IMR-90 (cell line): ENCODE results near the gene MTX3. TPM values are rescaled to one million over a fixed set of nuclear protein-coding genes. Genes with fewer than 3 reads are reported as not detected.

ENCODE experiments used
- ATAC-seq: fragments of 200-7000 bp; cut with Tn5 transposase; 2 replicates; pipeline ENCODE4 v1.9.1; 2020; ENCODE audit warnings: low read depth, mild to moderate bottlenecking, moderate library complexity
- BruUV-seq: library from RNA; stranded (reverse); fragments of 400-500 nt; replicated peaks from 2 replicates; lab custom pipeline; 2021; lab: Mats Ljungman, UMichigan
- CTCF ChIA-PET: fragments of 300-600 bp; formaldehyde crosslinking; extraction: SDS; loops from one replicate; lab custom pipeline; 2021; ENCODE audit warnings: antibody characterized with exemption; lab: Yijun Ruan, JAX
- POLR2A ChIA-PET: fragments of 300-600 bp; sonication (Branson Sonifier 250); formaldehyde crosslinking; loops from one replicate; lab custom pipeline; 2022; ENCODE audit warnings: antibody characterized with exemption; ENCODE audit not compliant: unreplicated experiment; lab: Charles Lee
- DNase-seq: peaks from one replicate; pipeline ENCODE4 v3.0.0; 2013
- H2AFZ ChIP-seq: replicated peaks from 2 replicates; pipeline ENCODE3; 2013; ENCODE audit warnings: low read length, mild to moderate bottlenecking; ENCODE audit not compliant: poor library complexity
- H2AK5ac ChIP-seq: 2 replicates; pipeline ENCODE4 v1.6.1; 2013; ENCODE audit warnings: low read depth, low read length, inconsistent platforms
- H2AK9ac ChIP-seq: replicated peaks from 2 replicates; pipeline ENCODE3; 2013; ENCODE audit warnings: mild to moderate bottlenecking, low read depth, low read length, moderate library complexity; ENCODE audit not compliant: poor library complexity
- H2BK120ac ChIP-seq: 2 replicates; pipeline ENCODE4 v1.6.1; 2013; ENCODE audit warnings: low read depth, low read length, inconsistent platforms
- H2BK15ac ChIP-seq: 3 replicates; pipeline ENCODE4 v1.6.1; 2013; ENCODE audit warnings: low read depth, low read length, inconsistent platforms
- H2BK20ac ChIP-seq: 2 replicates; pipeline ENCODE4 v1.6.1; 2013; ENCODE audit warnings: low read depth, mild to moderate bottlenecking, inconsistent platforms, low read length, moderate library complexity
- H2BK5ac ChIP-seq: 2 replicates; pipeline ENCODE4 v1.6.1; 2013; ENCODE audit warnings: mild to moderate bottlenecking, low read depth, low read length, inconsistent platforms; ENCODE audit not compliant: poor library complexity, severe bottlenecking
- H3K14ac ChIP-seq: replicated peaks from 2 replicates; pipeline ENCODE4 v1.6.1; 2013; ENCODE audit warnings: low read depth, low read length, inconsistent platforms
- H3K18ac ChIP-seq: 2 replicates; pipeline ENCODE4 v1.6.1; 2013; ENCODE audit warnings: low read depth, low read length, control low read depth
- H3K23ac ChIP-seq: 2 replicates; pipeline ENCODE4 v1.6.1; 2013; ENCODE audit warnings: low read depth, low read length, inconsistent platforms
- H3K27ac ChIP-seq: 2 replicates; pipeline ENCODE4 v1.5.1; 2013; ENCODE audit warnings: mild to moderate bottlenecking, control low read depth, low read length; ENCODE audit not compliant: insufficient read depth
- H3K27me3 ChIP-seq: 2 replicates; pipeline ENCODE4 v1.6.1; 2013; ENCODE audit warnings: low read length; ENCODE audit not compliant: control insufficient read depth, insufficient read depth
- H3K36me3 ChIP-seq: 2 replicates; pipeline ENCODE4 v1.6.1; 2013; ENCODE audit warnings: low read length, mixed read lengths; ENCODE audit not compliant: control insufficient read depth, insufficient read depth
- H3K4ac ChIP-seq: 2 replicates; pipeline ENCODE4 v1.6.1; 2013; ENCODE audit warnings: low read depth, low read length, inconsistent platforms
- H3K4me1 ChIP-seq: 2 replicates; pipeline ENCODE4 v1.6.1; 2013; ENCODE audit warnings: low read length, mixed read lengths; ENCODE audit not compliant: control insufficient read depth, insufficient read depth
- H3K4me2 ChIP-seq: 2 replicates; pipeline ENCODE4 v1.6.1; 2013; ENCODE audit warnings: low read depth, mild to moderate bottlenecking, control low read depth, low read length, moderate library complexity
- H3K4me3 ChIP-seq: 2 replicates; pipeline ENCODE4 v1.5.1; 2013; ENCODE audit warnings: low read depth, mild to moderate bottlenecking, control low read depth, low read length, moderate library complexity; ENCODE audit not compliant: insufficient read depth
- H3K56ac ChIP-seq: 2 replicates; pipeline ENCODE4 v1.6.1; 2013; ENCODE audit warnings: low read length, inconsistent platforms; ENCODE audit not compliant: insufficient read depth; ENCODE audit errors: extremely low read depth
- H3K79me1 ChIP-seq, 2 experiments: 2 replicates each; pipeline ENCODE4 v1.6.1; 2013; ENCODE audit warnings: low read length in 2 of 2, inconsistent platforms in 1 of 2, low read depth in 1 of 2
- H3K9ac ChIP-seq: 2 replicates; pipeline ENCODE4 v1.6.1; 2013; ENCODE audit warnings: low read depth, low read length, control low read depth
- H3K9me1 ChIP-seq: 2 replicates; pipeline ENCODE4 v1.6.1; 2013; ENCODE audit warnings: low read length, inconsistent platforms; ENCODE audit not compliant: insufficient read depth
- H3K9me3 ChIP-seq: 2 replicates; pipeline ENCODE4 v1.6.1; 2013; ENCODE audit warnings: low read length; ENCODE audit not compliant: control insufficient read depth, insufficient read depth
- H4K20me1 ChIP-seq: 2 replicates; pipeline ENCODE4 v1.6.1; 2013; ENCODE audit warnings: low read length, inconsistent platforms; ENCODE audit not compliant: insufficient read depth
- H4K5ac ChIP-seq: 2 replicates; pipeline ENCODE4 v1.6.1; 2013; ENCODE audit warnings: mild to moderate bottlenecking, low read depth, low read length, control low read depth
- H4K8ac ChIP-seq, 2 experiments: 2 replicates each; pipeline ENCODE4 v1.6.1; 2013; ENCODE audit warnings: low read depth in 2 of 2, low read length in 2 of 2, control low read depth in 1 of 2, inconsistent platforms in 1 of 2
- H4K91ac ChIP-seq: 2 replicates; pipeline ENCODE4 v1.6.1; 2013; ENCODE audit warnings: low read depth, low read length, inconsistent platforms; ENCODE audit not compliant: insufficient read depth
- MAZ ChIP-seq: IDR thresholded peaks from 2 replicates; pipeline ENCODE4 v1.6.1; 2012; ENCODE audit warnings: low read depth, mild to moderate bottlenecking, low read length, improper control_type of control experiment, moderate library complexity, borderline replicate concordance
- RCOR1 ChIP-seq: IDR thresholded peaks from 2 replicates; pipeline ENCODE4 v1.6.1; 2012; ENCODE audit warnings: mild to moderate bottlenecking, low read length, improper control_type of control experiment; ENCODE audit not compliant: insufficient replicate concordance
- RFX5 ChIP-seq: IDR thresholded peaks from 2 replicates; pipeline ENCODE4 v1.8.0; 2012; ENCODE audit warnings: low read depth, mild to moderate bottlenecking, low read length, moderate library complexity
- SMC3 ChIP-seq: fragments of 150-350 bp; IDR thresholded peaks from 2 replicates; pipeline ENCODE4 v1.6.1; 2016; ENCODE audit warnings: low read depth, mild to moderate bottlenecking, antibody characterized with exemption, low read length, moderate library complexity
- WGBS, 2 experiments: methylation state at CpG; one replicate each; pipeline versions ENCODE4 v1.1.5 to v1.1.7; 2013; ENCODE audit warnings: missing lambda C conversion rate in 2 of 2; ENCODE audit not compliant: insufficient read length in 1 of 2; ENCODE audit errors: extremely low coverage in 2 of 2; 5-methylcytosine and 5-hydroxymethylcytosine counted together
- dilution Hi-C: fragments of 300-500 bp; cut with HindIII; formaldehyde crosslinking; loops from one replicate; pipeline ENCODE4 v1.14.3; 2018; ENCODE audit warnings: low sequenced_read_pairs; ENCODE audit not compliant: unreplicated experiment
- in situ Hi-C: fragments of 300-500 bp; cut with MboI; formaldehyde crosslinking; loops from 3 replicates; pipeline ENCODE4 v1.14.3; 2019; ENCODE audit warnings: low sequenced_read_pairs, inconsistent platforms, mixed read lengths
- intact Hi-C: fragments of 100-400 bp; cut with micrococcal nuclease; formaldehyde crosslinking; loops from 2 replicates; pipeline ENCODE4 v1.10.0; 2022
- polyA plus RNA-seq, 3 experiments: library from polyadenylated mRNA; depleted of rRNA; stranded (reverse); fragments of >200 nt; gene quantifications; 2 replicates each; pipeline ENCODE4 v1.2.3, GENCODE V29; 2012; ENCODE audit warnings: low replicate concordance in 1 of 3
- total RNA-seq: library from RNA; depleted of rRNA; stranded (reverse); fragments of >200 nt; gene quantifications from 2 replicates; pipeline ENCODE4 v1.2.3, GENCODE V29; 2012
- TF ChIP-seq, protein P1 (sequence below): conservative IDR thresholded peaks from 2 replicates; pipeline ENCODE4 v1.5.1; 2012; ENCODE audit warnings: mild to moderate bottlenecking, low read depth, low read length, improper control_type of control experiment
- TF ChIP-seq, protein P2 (sequence below): fragments of 150-350 bp; IDR thresholded peaks from 2 replicates; pipeline ENCODE4 v1.6.1; 2016; ENCODE audit warnings: low read depth, mild to moderate bottlenecking, low read length, moderate library complexity, borderline replicate concordance

MTX3 gene
- total and polyA plus RNA-seq, 2 of the 4 experiments (the other 2 are of a cell fraction), result 6.6 to 12.7 TPM

DNA sequence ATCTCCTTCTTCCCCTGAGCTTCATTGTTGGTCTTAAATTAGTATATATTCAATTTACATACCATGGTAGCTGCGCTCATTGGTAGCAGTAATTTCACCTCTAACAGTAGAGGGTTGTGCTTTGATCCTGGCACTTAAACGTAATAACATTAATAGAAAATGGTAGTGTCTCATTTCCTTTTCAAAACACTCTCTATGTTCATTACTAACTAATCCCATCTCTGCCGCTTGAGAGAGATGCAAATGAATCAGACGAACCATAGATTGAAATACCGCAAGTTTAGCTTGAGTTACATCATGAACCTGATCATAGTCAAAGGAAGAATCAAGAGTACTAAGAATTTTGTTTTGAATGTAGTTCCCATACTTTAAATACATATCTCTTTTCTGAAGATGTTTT is 46.3 kb upstream of the MTX3 start:
- in situ Hi-C loops, result no loop called here
- Histone ChIP-seq H3K36me3 (no peaks in the 10 kb centered on the region), H3K14ac (no peak overlapping the region), H2BK5ac (no peak overlapping the region), H2AFZ (no peak overlapping the region), H3K4me1 (no peaks in the 10 kb centered on the region), H2AK5ac (no peak overlapping the region), H4K8ac (no peak overlapping the region), H4K20me1 (no peaks in the 10 kb centered on the region), H4K91ac (no peak overlapping the region), H2BK120ac (no peak overlapping the region), H2AK9ac (no peak overlapping the region), H3K9me1 (no peaks in the 10 kb centered on the region), H3K4ac (no peak overlapping the region), H3K79me1 (no peaks in the 10 kb centered on the region), H3K9ac (no peak overlapping the region), H2BK20ac (no peak overlapping the region), H3K9me3 (no peaks in the 10 kb centered on the region; the same call in 1 of the 2 replicates), H3K56ac (no peak overlapping the region), H4K5ac (no peak overlapping the region), H3K4me2 (no peak overlapping the region), H2BK15ac (no peak overlapping the region), H3K27me3 (peaks cover 62% of the 10 kb centered on the region), H3K23ac (no peak overlapping the region), H3K4me3 (no peak overlapping the region), H3K18ac (no peak overlapping the region), H3K27ac (no peak overlapping the region)
- no CpG with 5 or more reads among the region's 5 CpGs for WGBS, 2 experiments
- CTCF ChIA-PET, result no interaction called here
- intact Hi-C loops, result no loop called here
- dilution Hi-C loops, result no loop called here
- POLR2A ChIA-PET, result no interaction called here
- ATAC-seq (no peak), DNase-seq (no peak)
- TF ChIP-seq RCOR1, result no peak
- TF ChIP-seq, protein P1, sequence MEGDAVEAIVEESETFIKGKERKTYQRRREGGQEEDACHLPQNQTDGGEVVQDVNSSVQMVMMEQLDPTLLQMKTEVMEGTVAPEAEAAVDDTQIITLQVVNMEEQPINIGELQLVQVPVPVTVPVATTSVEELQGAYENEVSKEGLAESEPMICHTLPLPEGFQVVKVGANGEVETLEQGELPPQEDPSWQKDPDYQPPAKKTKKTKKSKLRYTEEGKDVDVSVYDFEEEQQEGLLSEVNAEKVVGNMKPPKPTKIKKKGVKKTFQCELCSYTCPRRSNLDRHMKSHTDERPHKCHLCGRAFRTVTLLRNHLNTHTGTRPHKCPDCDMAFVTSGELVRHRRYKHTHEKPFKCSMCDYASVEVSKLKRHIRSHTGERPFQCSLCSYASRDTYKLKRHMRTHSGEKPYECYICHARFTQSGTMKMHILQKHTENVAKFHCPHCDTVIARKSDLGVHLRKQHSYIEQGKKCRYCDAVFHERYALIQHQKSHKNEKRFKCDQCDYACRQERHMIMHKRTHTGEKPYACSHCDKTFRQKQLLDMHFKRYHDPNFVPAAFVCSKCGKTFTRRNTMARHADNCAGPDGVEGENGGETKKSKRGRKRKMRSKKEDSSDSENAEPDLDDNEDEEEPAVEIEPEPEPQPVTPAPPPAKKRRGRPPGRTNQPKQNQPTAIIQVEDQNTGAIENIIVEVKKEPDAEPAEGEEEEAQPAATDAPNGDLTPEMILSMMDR, result no peak
- TF ChIP-seq SMC3, result no peak
- TF ChIP-seq MAZ, result no peak
- TF ChIP-seq, protein P2, sequence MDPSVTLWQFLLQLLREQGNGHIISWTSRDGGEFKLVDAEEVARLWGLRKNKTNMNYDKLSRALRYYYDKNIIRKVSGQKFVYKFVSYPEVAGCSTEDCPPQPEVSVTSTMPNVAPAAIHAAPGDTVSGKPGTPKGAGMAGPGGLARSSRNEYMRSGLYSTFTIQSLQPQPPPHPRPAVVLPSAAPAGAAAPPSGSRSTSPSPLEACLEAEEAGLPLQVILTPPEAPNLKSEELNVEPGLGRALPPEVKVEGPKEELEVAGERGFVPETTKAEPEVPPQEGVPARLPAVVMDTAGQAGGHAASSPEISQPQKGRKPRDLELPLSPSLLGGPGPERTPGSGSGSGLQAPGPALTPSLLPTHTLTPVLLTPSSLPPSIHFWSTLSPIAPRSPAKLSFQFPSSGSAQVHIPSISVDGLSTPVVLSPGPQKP, result no peak
- TF ChIP-seq RFX5, result no peak
- BruUV-seq, result no TSS peak
